Activated naive CD4-positive, alpha-beta T cell treated with anti-CD3 and anti-CD28 coated beads for 36 hours (primary cell): ENCODE measurements around the gene SERF2. TPM values are rescaled to one million over a fixed set of nuclear protein-coding genes. Genes with fewer than 3 reads are reported as not detected.
A peak's percentile ranks its signal among the peaks of the same experiment; 100 is the strongest.
"Not testable (repeated sequence)": the region's sequence is repeated elsewhere in the genome, so short reads cannot be mapped to it uniquely, and the experiment has no call there.

ENCODE experiments used
- CTCF ChIA-PET: fragments of 350-600 bp; sonication (Branson Sonifier 250); formaldehyde crosslinking; loops from one replicate; lab custom pipeline; 2021; ENCODE audit warnings: antibody characterized with exemption; lab: Charles Lee
- DNase-seq: peaks from one replicate; pipeline ENCODE4 v3.0.0-alpha.2; 2020
- H3K27ac Mint-ChIP-seq: one replicate; pipeline ENCODE4 v1.8.0; 2021; ENCODE audit warnings: mild to moderate bottlenecking, mixed read lengths
- H3K27me3 Mint-ChIP-seq: one replicate; pipeline ENCODE4 v1.8.0; 2021; ENCODE audit warnings: low read depth, mixed read lengths
- H3K36me3 Mint-ChIP-seq: one replicate; pipeline ENCODE4 v1.8.0; 2021; ENCODE audit warnings: low read depth, mixed read lengths
- H3K4me1 Mint-ChIP-seq: one replicate; pipeline ENCODE4 v1.8.0; 2021; ENCODE audit warnings: low read depth, mixed read lengths
- H3K4me3 Mint-ChIP-seq: one replicate; pipeline ENCODE4 v1.8.0; 2021; ENCODE audit warnings: mild to moderate bottlenecking, moderate library complexity, mixed read lengths
- H3K9me3 Mint-ChIP-seq: one replicate; pipeline ENCODE4 v1.8.0; 2021; ENCODE audit warnings: mixed read lengths
- intact Hi-C: fragments of 100-400 bp; cut with micrococcal nuclease; formaldehyde crosslinking; loops from one replicate; pipeline ENCODE4 v1.15.1; 2023
- total RNA-seq, 2 experiments: library from RNA; stranded (reverse); gene quantifications; one replicate each; pipeline ENCODE4 v1.2.3, GENCODE V29; 2021

The SERF2 gene
- total RNA-seq, 2 experiments from 2014 or later: 781 to 808 TPM

DNA sequence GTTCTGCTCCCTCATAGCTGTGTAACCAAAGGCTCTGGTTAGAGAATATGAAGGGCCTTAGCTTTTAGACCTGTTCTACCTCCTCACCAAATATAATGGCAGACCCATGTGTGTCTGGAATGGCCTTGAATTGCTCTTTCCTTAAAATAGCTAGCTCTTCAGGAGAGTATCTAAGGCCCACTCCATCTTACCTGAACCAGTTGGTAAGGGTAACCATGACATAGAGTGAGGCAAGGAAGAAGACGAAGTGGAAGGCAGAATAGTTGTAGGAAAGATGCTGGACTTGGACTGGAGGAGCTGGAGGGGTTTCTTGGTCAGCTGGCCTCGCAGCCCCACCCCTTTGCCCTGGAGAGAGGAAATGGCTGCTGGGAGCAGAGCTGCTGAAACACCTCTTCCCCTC, 3.1 kb downstream of the SERF2 start:
- Mint-ChIP-seq H3K36me3 (peaks cover 70% of the 10 kb centered on the region), H3K4me3 (no peak overlapping the region), H3K4me1 (peaks cover 62% of the 10 kb centered on the region), H3K27me3 (no peaks in the 10 kb centered on the region), H3K27ac (no peak overlapping the region), H3K9me3 (no peaks in the 10 kb centered on the region)
- intact Hi-C loops: no loop called here
- DNase-seq: no peak
- CTCF ChIA-PET: interaction anchor here (1.1 to 3.5 kb wide), 2 partner anchors 19 to 33 kb away, joined by 3 to 17 read pairs; partner anchors contain the start of gene ELL3

DNA sequence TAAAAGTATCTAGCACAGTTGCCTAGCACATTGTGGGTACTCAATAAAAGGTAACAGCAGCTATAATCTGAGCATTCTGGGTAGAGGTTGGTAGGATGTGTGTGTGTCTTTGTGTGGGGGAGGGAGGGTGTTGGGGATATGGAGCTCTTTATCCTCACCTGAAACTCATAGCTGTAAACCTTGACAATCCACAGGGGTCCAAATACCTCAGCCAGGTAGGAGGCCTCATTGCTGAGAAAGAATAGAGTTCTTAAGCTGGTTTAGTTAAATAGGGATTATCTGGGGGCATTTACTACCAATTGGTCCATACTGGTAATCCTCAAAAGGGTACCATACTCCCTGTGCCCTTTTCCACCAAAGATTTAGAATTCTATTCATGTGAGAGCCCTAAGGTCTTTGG, 3.9 kb downstream of the SERF2 start:
- Mint-ChIP-seq H3K36me3 (peaks cover 78% of the 10 kb centered on the region), H3K27ac (peak overlapping the region; percentile 37), H3K27me3 (no peaks in the 10 kb centered on the region), H3K4me3 (no peak overlapping the region), H3K9me3 (no peaks in the 10 kb centered on the region), H3K4me1 (peaks cover 64% of the 10 kb centered on the region)
- no peak for DNase-seq
- CTCF ChIA-PET: interaction anchor here (1.0 to 3.5 kb wide), 3 partner anchors 19 to 32 kb away, joined by 3 to 17 read pairs (median 3); partner anchors contain the start of genes ELL3 and MFAP1
- intact Hi-C loops: no loop called here

DNA sequence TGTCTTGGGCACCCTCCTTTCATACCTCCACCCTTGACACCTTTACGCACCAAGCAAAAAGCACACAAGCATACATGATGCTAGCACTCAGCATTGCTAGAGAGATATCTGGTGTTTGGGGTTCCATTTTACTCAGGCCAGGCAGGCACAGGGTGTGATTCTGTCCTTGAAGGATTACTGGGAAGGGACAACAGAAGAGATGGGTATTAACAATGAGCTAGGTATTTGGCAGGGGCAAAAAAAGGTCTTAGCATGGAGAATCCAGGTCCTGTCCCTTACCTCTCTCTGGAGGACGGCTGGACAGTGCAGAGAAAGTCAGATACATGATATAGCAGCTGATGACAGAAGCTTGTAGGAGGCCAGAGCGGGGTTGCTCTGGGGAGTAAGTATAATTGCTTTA, 4.4 kb downstream of the SERF2 start:
- H3K36me3 Mint-ChIP-seq: peaks cover 84% of the 10 kb centered on the region
- H3K4me1 Mint-ChIP-seq: peaks cover 66% of the 10 kb centered on the region

GRCh38 chr15:43799209-43799944, 7.3 kb downstream of the SERF2 start:
- Mint-ChIP-seq H3K4me3 (no peak overlapping the region), H3K4me1 (peaks cover 54% of the 10 kb centered on the region), H3K27ac (peak overlapping the region; percentile 95), H3K27me3 (no peaks in the 10 kb centered on the region), H3K36me3 (peaks cover 76% of the 10 kb centered on the region), H3K9me3 (no peaks in the 10 kb centered on the region)
- CTCF ChIA-PET: interaction anchor here (1.4 kb wide), 1 partner anchor 28 kb away, joined by 4 read pairs; the partner anchor contains the start of gene WDR76
- intact Hi-C loops: no loop called here
- DNase-seq: no peak

More for the DNA sequence above, 4.4 kb downstream of the SERF2 start:
- peak overlapping the region; percentile 4 for H3K27ac Mint-ChIP-seq
- H3K4me3 Mint-ChIP-seq: no peak overlapping the region
- intact Hi-C loops: no loop called here
- CTCF ChIA-PET: interaction anchor here (1.0 to 3.5 kb wide), 2 partner anchors 20 to 28 kb away, joined by 3 to 17 read pairs; partner anchors contain the start of genes ELL3 and MFAP1
- H3K9me3 Mint-ChIP-seq: no peaks in the 10 kb centered on the region
- no peaks in the 10 kb centered on the region for H3K27me3 Mint-ChIP-seq
- no peak for DNase-seq

GRCh38 chr15:43799945-43800285, 7.8 kb downstream of the SERF2 start, which contains the start of gene SERINC4:
SERINC4 (minus strand) TSS chr15:43800220; CDS start chr15:43799986, 234 bp downstream.
- Mint-ChIP-seq H3K27ac (peak within 1 kb of the TSS; percentile 95), H3K36me3 (peaks cover 76% of the 10 kb centered on the region), H3K9me3 (no peaks in the 10 kb centered on the region), H3K4me1 (peaks cover 49% of the 10 kb centered on the region), H3K27me3 (no peaks in the 10 kb centered on the region), H3K4me3 (peak within 1 kb of the TSS; percentile 97)
- intact Hi-C loops: loop anchor here (1.0 to 2.0 kb wide), 4 partner anchors 8 to 51 kb away; partner anchors contain the start of genes MFAP1 and SERF2
- DNase-seq: no peak
- CTCF ChIA-PET: interaction anchor here (0.9 to 1.4 kb wide), 2 partner anchors 23 to 27 kb away, joined by 4 read pairs; partner anchors contain the start of genes ELL3 and WDR76

DNA sequence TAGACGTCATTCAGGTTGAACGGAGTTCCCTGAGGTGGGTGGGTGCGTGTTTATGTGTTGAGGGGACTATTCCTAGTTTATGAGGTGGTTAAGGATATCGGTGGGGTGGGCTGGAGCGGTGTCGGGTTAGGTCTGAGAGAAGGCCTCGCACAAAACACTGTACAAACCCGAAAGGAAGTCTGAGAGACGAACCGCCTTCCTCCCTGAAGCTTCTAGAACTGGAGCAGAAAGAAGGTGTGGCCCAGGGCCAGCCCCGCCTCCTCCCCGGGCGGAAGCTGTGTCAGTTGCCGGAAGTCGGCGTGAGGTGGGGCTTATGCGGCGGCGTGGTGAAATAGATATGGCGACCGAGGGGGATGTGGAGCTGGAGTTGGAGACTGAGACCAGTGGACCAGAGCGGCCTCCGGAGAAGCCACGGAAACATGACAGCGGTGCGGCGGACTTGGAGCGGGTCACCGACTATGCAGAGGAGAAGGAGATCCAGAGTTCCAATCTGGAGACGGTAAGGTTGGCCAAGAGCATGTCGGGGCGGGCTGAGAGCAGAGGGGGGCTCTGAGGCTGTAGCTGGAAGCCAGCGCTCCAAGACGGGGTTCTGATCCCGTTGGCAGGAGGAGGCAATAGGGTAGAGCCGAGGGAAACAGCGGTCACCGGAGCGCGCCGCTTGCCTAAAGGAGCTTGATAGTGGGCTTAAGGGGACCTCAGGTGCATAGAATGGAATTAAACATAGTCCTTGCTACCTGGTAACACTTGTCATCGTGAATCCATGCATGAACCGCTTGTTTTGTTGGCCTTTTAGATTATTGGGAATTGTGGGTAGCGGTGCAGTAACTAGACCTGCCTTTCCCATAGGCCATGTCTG, 8.4 kb downstream of the SERF2 start, which contains the start of gene HYPK:
TSS of gene HYPK (plus strand) at position 314 of the 856 bp plus-strand sequence. CDS start at position 338, 24 bp downstream.
- H3K36me3 Mint-ChIP-seq: peaks cover 75% of the 10 kb centered on the region
- intact Hi-C loops: loop anchor here (1.0 to 2.0 kb wide), 4 partner anchors 8 to 52 kb away; partner anchors contain the start of genes MFAP1 and SERF2
- H3K27me3 Mint-ChIP-seq: no peaks in the 10 kb centered on the region
- peak within 1 kb of the TSS; percentile 95 for H3K27ac Mint-ChIP-seq
- H3K9me3 Mint-ChIP-seq: no peaks in the 10 kb centered on the region
- H3K4me3 Mint-ChIP-seq: peak within 1 kb of the TSS; percentile 97
- peak; percentile 94 for DNase-seq
- H3K4me1 Mint-ChIP-seq: peaks cover 43% of the 10 kb centered on the region
- CTCF ChIA-PET: interaction anchor here (0.9 to 1.0 kb wide), 2 partner anchors 23 to 198 kb away, joined by 3 to 4 read pairs; partner anchors contain the start of gene ELL3

- intact Hi-C loops: not testable (repeated sequence)
Measured at GRCh38 chr15:43802676-43803075, 10.6 kb downstream of the SERF2 start.

DNA sequence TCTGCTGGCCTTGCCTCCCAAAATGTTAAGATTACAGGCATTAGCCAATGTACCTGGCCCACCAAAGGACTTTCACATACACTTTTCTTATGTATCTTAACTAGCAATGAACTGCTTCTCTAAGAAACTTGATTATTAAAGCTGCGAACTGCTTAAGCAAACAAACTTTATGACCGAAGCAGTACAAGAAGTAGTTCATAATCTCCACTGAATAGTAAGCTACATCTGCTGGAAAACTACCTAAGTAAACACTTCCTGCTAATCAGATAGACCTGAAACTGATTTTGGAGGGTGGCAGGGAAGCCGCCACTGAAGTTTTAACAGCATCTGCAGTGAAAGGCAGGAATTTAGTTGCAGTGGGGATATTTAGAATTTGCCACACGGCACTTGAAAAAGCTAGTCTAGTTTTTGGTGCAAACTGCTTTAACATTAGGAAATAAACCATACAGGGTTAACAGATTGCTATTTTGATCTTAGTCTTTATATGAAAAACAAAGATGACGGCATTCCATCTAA, 16.4 kb downstream of the SERF2 start:
- no peaks in the 10 kb centered on the region for H3K27me3 Mint-ChIP-seq
- intact Hi-C loops: no loop called here
- peaks cover 62% of the 10 kb centered on the region for H3K36me3 Mint-ChIP-seq

More at GRCh38 chr15:43802676-43803075, 10.6 kb downstream of the SERF2 start:
- H3K4me3 Mint-ChIP-seq, H3K27me3 Mint-ChIP-seq, H3K9me3 Mint-ChIP-seq, DNase-seq, H3K27ac Mint-ChIP-seq: not testable (repeated sequence)
- Mint-ChIP-seq H3K36me3 (peaks cover 79% of the 10 kb centered on the region), H3K4me1 (peaks cover 31% of the 10 kb centered on the region)
- CTCF ChIA-PET: interaction anchor here (0.8 to 1.2 kb wide), 3 partner anchors 11 to 35 kb away, joined by 3 to 4 read pairs (median 3); partner anchors contain the start of gene MFAP1

GRCh38 chr15:43808960-43809678, 17.0 kb downstream of the SERF2 start:
- Mint-ChIP-seq H3K36me3 (peaks cover 61% of the 10 kb centered on the region), H3K4me3 (no peak overlapping the region), H3K27me3 (no peaks in the 10 kb centered on the region), H3K9me3 (no peaks in the 10 kb centered on the region), H3K4me1 (peaks cover 7% of the 10 kb centered on the region), H3K27ac (peak overlapping the region; percentile 75)
- intact Hi-C loops: no loop called here
- CTCF ChIA-PET: interaction anchor here (0.5 to 1.2 kb wide), 4 partner anchors 11 to 480 kb away, joined by 3 to 5 read pairs (median 4); partner anchors contain the start of gene GOLM2
- no peak for DNase-seq

More for the DNA sequence above, 16.4 kb downstream of the SERF2 start:
- Mint-ChIP-seq H3K4me1 (peaks cover 5% of the 10 kb centered on the region), H3K4me3 (no peak overlapping the region), H3K27ac (peak overlapping the region; percentile 75), H3K9me3 (no peaks in the 10 kb centered on the region)
- no peak for DNase-seq
- CTCF ChIA-PET: interaction anchor here (1.2 kb wide), 1 partner anchor 28 kb away, joined by 3 read pairs; no protein-coding TSS in a partner anchor

DNA sequence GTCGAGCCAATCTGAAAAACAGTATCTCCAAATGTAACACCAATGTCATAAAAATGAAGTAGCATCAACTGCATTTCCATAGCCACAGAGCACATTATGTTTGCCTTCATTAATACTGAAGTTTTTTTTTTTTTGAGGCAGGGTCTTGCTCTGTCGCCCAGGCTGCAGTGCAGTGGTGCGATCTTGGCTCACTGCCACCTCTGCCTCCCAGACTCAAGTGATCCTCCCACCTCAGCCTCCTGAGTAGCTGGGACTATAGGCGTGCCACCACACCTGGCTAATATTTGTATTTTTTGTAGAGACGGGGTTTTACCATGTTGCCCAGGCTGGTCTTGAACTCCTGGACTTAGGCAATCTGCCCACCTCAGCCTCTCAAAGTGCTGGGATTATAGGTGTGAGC, 22.9 kb downstream of the SERF2 start:
- CTCF ChIA-PET, DNase-seq, H3K27me3 Mint-ChIP-seq, H3K4me3 Mint-ChIP-seq, H3K9me3 Mint-ChIP-seq, intact Hi-C loops: not testable (repeated sequence)
- peak overlapping the region; percentile 62 for H3K27ac Mint-ChIP-seq
- H3K36me3 Mint-ChIP-seq: peaks cover 41% of the 10 kb centered on the region
- H3K4me1 Mint-ChIP-seq: peaks cover 13% of the 10 kb centered on the region

DNA sequence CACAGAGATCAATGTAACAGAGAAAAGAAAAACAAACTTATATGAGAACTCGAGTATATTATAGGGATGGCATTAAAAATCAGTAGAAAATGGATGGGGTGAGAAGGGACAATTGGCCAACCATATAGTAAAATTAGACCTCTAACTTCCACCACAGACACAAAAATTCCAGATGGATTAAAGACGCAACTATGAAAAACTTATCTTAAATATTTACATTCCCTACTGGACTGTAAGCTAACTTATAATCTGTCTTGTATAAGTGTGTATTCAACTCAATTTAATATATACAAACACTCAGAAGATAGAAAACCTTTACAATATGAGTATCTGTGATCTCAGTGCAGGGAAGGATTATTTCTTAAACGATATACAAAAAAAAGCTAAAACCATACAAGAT, 29.4 kb downstream of the SERF2 start:
- Mint-ChIP-seq H3K36me3 (peaks cover 19% of the 10 kb centered on the region), H3K4me3 (no peak overlapping the region), H3K4me1 (peaks cover 51% of the 10 kb centered on the region), H3K9me3 (peaks cover 2% of the 10 kb centered on the region), H3K27ac (no peak overlapping the region), H3K27me3 (no peaks in the 10 kb centered on the region)
- CTCF ChIA-PET: interaction anchor here (0.7 kb wide), 1 partner anchor 84 kb away, joined by 4 read pairs; no protein-coding TSS in a partner anchor
- intact Hi-C loops: loop anchor here (10.0 kb wide), 3 partner anchors 373 to 1583 kb away; partner anchors contain the start of genes B2M, FRMD5 and PATL2
- no peak for DNase-seq
